Tongue (tissue), 1 donor: Measurements from ENCODE around the gene OR51A2. TPM values are rescaled to one million over a fixed set of nuclear protein-coding genes. Genes with fewer than 3 reads are reported as not detected.

Experiments used
- total RNA-seq: library from RNA; depleted of rRNA; stranded (reverse); fragments of >200 nt; gene quantifications from one replicate; pipeline ENCODE4 v1.2.3, GENCODE V29; 2014

The OR51A2 gene
- total RNA-seq, 1 donor from 2014 or later = not detected

Other genes starting within 250 kb of the OR51A2 start
- not detected for gene OR51F1, start 185.8 kb downstream of the OR51A2 start, total RNA-seq
- gene OR52R1, start 151.3 kb downstream of the OR51A2 start, total RNA-seq = not detected
- gene OR51F2, start 134.4 kb downstream of the OR51A2 start, total RNA-seq = not detected
- gene OR51S1, start 106.5 kb downstream of the OR51A2 start, total RNA-seq = not detected
- gene OR51T1, start 73.8 kb downstream of the OR51A2 start, total RNA-seq = not detected
- not detected for gene OR51A7, start 51.9 kb downstream of the OR51A2 start, total RNA-seq
- not detected for gene OR51G2, start 36.4 kb downstream of the OR51A2 start, total RNA-seq
- gene OR51G1, start 31.4 kb downstream of the OR51A2 start, total RNA-seq = not detected
- not detected for gene OR51A4, start 8.1 kb downstream of the OR51A2 start, total RNA-seq
- not detected for gene OR51L1, start 39.1 kb upstream of the OR51A2 start, total RNA-seq
- not detected for gene OR52J3, start 90.8 kb upstream of the OR51A2 start, total RNA-seq
- gene OR52E2, start 103.9 kb upstream of the OR51A2 start, total RNA-seq = not detected
- gene OR52E1, start 113.9 kb upstream of the OR51A2 start, total RNA-seq = not detected
- gene OR52A5, start 182.6 kb upstream of the OR51A2 start, total RNA-seq = not detected
- gene OR52A1, start 199.0 kb upstream of the OR51A2 start, total RNA-seq = not detected
- not detected for gene OR51V1, start 245.0 kb upstream of the OR51A2 start, total RNA-seq